Subcutaneous abdominal adipose tissue (tissue), 5 donors: ENCODE results near the gene HLA-G.

Experiments
- H3K27ac ChIP-seq: one replicate; pipeline ENCODE4 v1.7.0; 2013; ENCODE audit warnings: low read depth, mild to moderate bottlenecking, inconsistent platforms, low read length, moderate library complexity
- H3K27me3 ChIP-seq, 5 donors: one replicate each; pipeline ENCODE4 v1.7.0; 2013; ENCODE audit warnings: low read length in 5 of 5, inconsistent platforms in 1 of 5; ENCODE audit not compliant: control insufficient read depth in 5 of 5, insufficient read depth in 4 of 5
- H3K36me3 ChIP-seq, 5 donors: one replicate each; pipeline ENCODE4 v1.7.0; 2013; ENCODE audit warnings: low read length in 5 of 5; ENCODE audit not compliant: control insufficient read depth in 5 of 5, insufficient read depth in 5 of 5
- H3K4me1 ChIP-seq, 5 donors: one replicate each; pipeline ENCODE4 v1.7.0; 2013; ENCODE audit warnings: low read length in 5 of 5, mild to moderate bottlenecking in 3 of 5, moderate library complexity in 1 of 5; ENCODE audit not compliant: control insufficient read depth in 5 of 5, insufficient read depth in 5 of 5
- H3K4me3 ChIP-seq, 5 donors: one replicate each; pipeline ENCODE4 v1.7.0; 2013; ENCODE audit warnings: low read length in 5 of 5, low read depth in 1 of 5
- H3K9ac ChIP-seq, 5 donors: one replicate each; pipeline ENCODE4 v1.7.0; 2013; ENCODE audit warnings: low read length in 5 of 5, mild to moderate bottlenecking in 4 of 5, moderate library complexity in 3 of 5
- H3K9me3 ChIP-seq, 5 donors: one replicate each; pipeline ENCODE4 v1.7.0; 2013; ENCODE audit warnings: low read length in 5 of 5; ENCODE audit not compliant: control insufficient read depth in 5 of 5
- donor health status: healthy.
- donor health status: healthy.
- donor health status: healthy.
- donor health status: healthy.
- donor health status: healthy.

HLA-G gene

GRCh38 chr6:29831776-29832175 is 4.2 kb downstream of the HLA-G start:
- Histone ChIP-seq H3K9me3 (no peaks in the 10 kb centered on the region), H3K27ac (no peak overlapping the region), H3K4me1 (peaks cover 0 to 14% (median 8%) of the 10 kb centered on the region in 5 donors), H3K4me3 (no peak overlapping the region), H3K36me3 (no peaks in the 10 kb centered on the region), H3K9ac (no peak overlapping the region), H3K27me3 (peaks cover 16 to 67% (median 33%) of the 10 kb centered on the region in 5 donors)

GRCh38 chr6:29834564-29835436 is 7.2 kb downstream of the HLA-G start:
- Histone ChIP-seq H3K27me3 (peaks cover 5 to 48% (median 12%) of the 10 kb centered on the region in 5 donors), H3K27ac (no peak overlapping the region), H3K36me3 (no peaks in the 10 kb centered on the region), H3K9ac (no peak overlapping the region), H3K9me3 (no peaks in the 10 kb centered on the region), H3K4me1 (no peaks in the 10 kb centered on the region), H3K4me3 (no peak overlapping the region)

GRCh38 chr6:29839917-29840316 is 12.3 kb downstream of the HLA-G start:
- peaks cover 0 to 20% (median 7%) of the 10 kb centered on the region in 5 donors for H3K27me3 ChIP-seq
- no peaks in the 10 kb centered on the region for H3K36me3 ChIP-seq
- H3K4me1 ChIP-seq: no peaks in the 10 kb centered on the region
- H3K4me3 ChIP-seq: no peak overlapping the region
- H3K27ac ChIP-seq: no peak overlapping the region
- H3K9me3 ChIP-seq: peaks cover 0 to 3% (median 0%) of the 10 kb centered on the region in 5 donors
- no peak overlapping the region for H3K9ac ChIP-seq

- H3K27me3 ChIP-seq: peaks cover 0 to 12% (median 7%) of the 10 kb centered on the region in 5 donors
- H3K4me1 ChIP-seq: no peaks in the 10 kb centered on the region
- H3K36me3 ChIP-seq: no peaks in the 10 kb centered on the region
- H3K27ac ChIP-seq: no peak overlapping the region
- H3K4me3 ChIP-seq: no peak overlapping the region
- H3K9ac ChIP-seq: no peak overlapping the region
- peaks cover 0 to 3% (median 0%) of the 10 kb centered on the region in 5 donors for H3K9me3 ChIP-seq
These were observed 13.4 kb downstream of the HLA-G start for GRCh38 chr6:29841030-29841429.

- Histone ChIP-seq H3K27ac (no peak overlapping the region), H3K27me3 (peaks cover 5 to 29% (median 17%) of the 10 kb centered on the region in 5 donors), H3K9ac (no peak overlapping the region), H3K4me3 (no peak overlapping the region), H3K4me1 (peaks cover 0 to 5% (median 4%) of the 10 kb centered on the region in 5 donors), H3K36me3 (no peaks in the 10 kb centered on the region), H3K9me3 (peaks cover 0 to 3% (median 0%) of the 10 kb centered on the region in 5 donors)
These were observed 17.9 kb downstream of the HLA-G start for GRCh38 chr6:29845405-29846006.

GRCh38 chr6:29847871-29848630 is 20.4 kb downstream of the HLA-G start:
- Histone ChIP-seq H3K36me3 (no peaks in the 10 kb centered on the region), H3K27me3 (peaks cover 12 to 51% (median 17%) of the 10 kb centered on the region in 5 donors), H3K9me3 (peaks cover 0 to 1% (median 0%) of the 10 kb centered on the region in 5 donors), H3K4me3 (no peak overlapping the region), H3K9ac (no peak overlapping the region), H3K27ac (no peak overlapping the region), H3K4me1 (peaks cover 0 to 5% (median 4%) of the 10 kb centered on the region in 5 donors)

GRCh38 chr6:29850011-29850553 is 22.5 kb downstream of the HLA-G start:
- H3K9ac ChIP-seq: no peak overlapping the region
- H3K27me3 ChIP-seq: peaks cover 12 to 49% (median 17%) of the 10 kb centered on the region in 5 donors
- H3K4me1 ChIP-seq: peaks cover 0 to 5% (median 4%) of the 10 kb centered on the region in 5 donors
- H3K4me3 ChIP-seq: peak overlapping the region in 2 of 5 donors; percentile 37 to 39
- H3K36me3 ChIP-seq: no peaks in the 10 kb centered on the region
- no peak overlapping the region for H3K27ac ChIP-seq
- no peaks in the 10 kb centered on the region for H3K9me3 ChIP-seq

- Histone ChIP-seq H3K27ac (no peak overlapping the region), H3K36me3 (no peaks in the 10 kb centered on the region), H3K4me1 (peaks cover 0 to 5% (median 4%) of the 10 kb centered on the region in 5 donors), H3K9ac (no peak overlapping the region), H3K9me3 (no peaks in the 10 kb centered on the region), H3K27me3 (peaks cover 12 to 45% (median 17%) of the 10 kb centered on the region in 5 donors), H3K4me3 (no peak overlapping the region)
These were observed 23.6 kb downstream of the HLA-G start for GRCh38 chr6:29851190-29851589.

GRCh38 chr6:29853245-29853644 is 25.6 kb downstream of the HLA-G start:
- Histone ChIP-seq H3K27me3 (peaks cover 9 to 41% (median 14%) of the 10 kb centered on the region in 5 donors), H3K36me3 (no peaks in the 10 kb centered on the region), H3K4me3 (no peak overlapping the region)

More at GRCh38 chr6:29853245-29853644, 25.6 kb downstream of the HLA-G start:
- Histone ChIP-seq H3K4me1 (peaks cover 0 to 5% (median 4%) of the 10 kb centered on the region in 5 donors), H3K9ac (no peak overlapping the region), H3K9me3 (no peaks in the 10 kb centered on the region), H3K27ac (no peak overlapping the region)
